Measurements from ENCODE around the gene SEC14L3. TPM values are rescaled to one million over a fixed set of nuclear protein-coding genes. Genes with fewer than 3 reads are reported as not detected.
A peak's percentile ranks its signal among the peaks of the same experiment; 100 is the strongest.
"Not testable (repeated sequence)": the region's sequence is repeated elsewhere in the genome, so short reads cannot be mapped to it uniquely, and the experiment has no call there.

The SEC14L3 gene
- total RNA-seq, 8 experiments from 2014 or later, result 0.20 to 0.38 (median 0.35) TPM; not detected in 5

DNA sequence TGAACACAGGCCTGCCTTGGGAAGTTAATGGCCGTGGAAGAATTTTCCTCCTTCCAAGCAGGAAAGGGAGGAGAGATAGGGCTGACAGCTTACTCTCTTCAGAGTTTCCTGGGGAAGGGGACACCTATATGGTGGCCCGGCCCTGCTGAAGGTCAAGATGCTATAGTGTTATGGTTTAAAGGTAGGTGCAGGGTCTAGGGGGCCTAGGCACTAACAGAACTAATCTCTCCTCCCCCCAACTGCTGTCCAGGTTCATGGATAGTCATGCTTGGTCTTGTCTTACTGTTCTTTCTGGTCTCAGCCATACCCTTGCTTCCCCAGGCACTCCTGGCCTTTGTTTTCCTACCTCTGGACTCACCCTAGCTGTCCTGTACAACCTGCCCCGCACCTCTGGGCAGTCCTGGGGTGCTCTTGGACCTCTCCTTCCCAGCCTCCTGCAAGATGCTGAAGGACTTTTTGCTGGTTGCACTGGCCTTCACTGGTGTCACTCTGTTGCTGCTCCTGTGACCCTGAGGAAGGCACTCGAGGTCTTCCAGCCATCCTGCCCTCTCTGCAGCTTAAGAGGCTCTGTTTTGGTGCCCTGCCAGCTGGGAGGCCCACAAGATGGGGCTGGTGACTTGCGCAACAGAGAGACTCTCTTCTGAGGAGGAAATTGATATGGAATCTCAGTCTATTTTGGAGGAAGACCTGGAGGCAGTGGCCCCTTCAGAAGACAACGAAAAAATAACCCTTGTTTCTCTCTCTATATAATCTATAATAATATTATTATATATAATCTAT lies 17.9 kb downstream of the SEC14L3 start:
- Histone ChIP-seq H3K4me3 (no peak overlapping the region), H3K4me1 (replicated peaks in 1 of 2) (no peaks in the 10 kb centered on the region), H3K27ac (no peak overlapping the region)
- in situ Hi-C loops (cut with MboI; ENCODE audit: low pct_unique_long_range_greater_than_20kb in 2 of 9, low sequenced_read_pairs in 9 of 9, unreplicated experiment in 9 of 9), result no loop called here
- WGBS, 10 experiments, result 0 to 75% (median 63%) methylated on average over 1 to 5 of the region's 6 CpGs
- no peak for ATAC-seq (replicated peaks in 6 of 8)

DNA sequence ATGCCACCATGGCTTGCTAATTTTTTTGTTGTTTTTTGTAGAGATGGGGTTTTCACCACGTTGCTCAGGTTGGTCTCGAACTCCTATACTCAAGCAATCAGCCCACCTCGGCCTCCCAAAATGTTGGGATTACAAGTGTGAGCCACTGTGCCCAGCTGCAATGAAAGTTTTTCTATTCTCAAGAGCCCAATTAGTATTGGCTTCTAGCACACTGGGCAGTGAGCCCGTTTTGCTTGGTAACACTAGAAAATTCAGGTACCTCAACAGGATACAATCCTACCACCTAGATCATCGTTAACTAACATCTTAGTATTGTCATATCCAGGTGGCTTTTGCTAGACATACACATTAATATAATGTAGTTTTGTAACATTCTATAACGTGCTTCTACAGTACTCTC lies 19.0 kb downstream of the SEC14L3 start:
- in situ Hi-C loops (cut with MboI; ENCODE audit: low pct_unique_long_range_greater_than_20kb in 2 of 9, low sequenced_read_pairs in 9 of 9, unreplicated experiment in 9 of 9), result no loop called here
- WGBS, 10 experiments, result 0 to 86% (median 73%) methylated on average over 1 to 5 of the region's 6 CpGs; no CpG with 5 or more reads in 1 of the 10 experiments
- no peak for ATAC-seq (replicated peaks in 6 of 8)
- H3K27ac ChIP-seq, result no peak overlapping the region
- H3K4me3 ChIP-seq, result no peak overlapping the region
- H3K4me1 ChIP-seq (replicated peaks in 1 of 2), result no peaks in the 10 kb centered on the region

DNA sequence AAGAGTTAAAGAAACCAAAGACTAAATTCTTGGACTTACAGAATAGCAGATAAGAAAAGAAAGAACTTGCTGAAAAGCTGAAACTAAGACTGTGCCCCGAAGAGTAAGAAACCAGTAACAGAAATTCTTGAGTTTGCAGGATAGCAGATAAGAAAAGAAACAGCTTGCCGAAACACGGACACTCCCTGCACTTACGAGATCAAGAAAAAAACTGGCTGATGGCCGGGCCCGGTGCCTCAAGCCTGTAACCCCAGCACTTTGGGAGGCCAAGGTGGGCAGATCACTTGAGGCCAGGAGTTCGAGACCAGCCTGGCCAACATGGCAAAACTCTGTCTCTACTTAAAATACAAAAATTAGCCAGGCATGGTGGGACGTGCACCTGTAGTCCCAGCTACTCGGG lies 20.3 kb downstream of the SEC14L3 start:
- H3K4me3 ChIP-seq; in situ Hi-C loops (cut with MboI; ENCODE audit: low pct_unique_long_range_greater_than_20kb in 2 of 9, low sequenced_read_pairs in 9 of 9, unreplicated experiment in 9 of 9); ATAC-seq (replicated peaks in 6 of 8); H3K4me1 ChIP-seq (replicated peaks in 1 of 2); H3K27ac ChIP-seq: not testable (repeated sequence)
- WGBS, 10 experiments, result 28 to 90% (median 68%) methylated on average over 2 to 8 of the region's 9 CpGs; no CpG with 5 or more reads in 1 of the 10 experiments

DNA sequence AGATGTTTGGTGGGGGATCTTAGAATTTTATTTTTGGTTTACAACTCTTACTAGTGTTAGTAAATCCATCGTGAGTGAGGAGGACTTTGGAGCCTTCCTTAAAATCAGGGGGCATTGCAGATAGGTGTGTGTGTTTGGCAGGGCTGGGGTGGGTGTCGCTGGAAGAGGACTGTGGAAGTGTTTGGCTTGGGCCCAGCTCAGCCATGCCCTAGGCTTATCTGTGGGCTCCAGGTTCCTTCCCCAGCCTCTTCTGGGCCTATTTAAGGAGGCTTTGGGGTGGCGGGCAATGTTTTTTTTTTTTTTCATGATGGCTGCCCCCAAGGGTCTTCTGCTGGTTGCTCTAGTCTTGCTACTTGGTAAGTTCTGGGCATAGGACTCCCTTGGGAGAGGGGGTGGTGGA lies 24.2 kb downstream of the SEC14L3 start:
- in situ Hi-C loops (cut with MboI; ENCODE audit: low pct_unique_long_range_greater_than_20kb in 2 of 9, low sequenced_read_pairs in 9 of 9, unreplicated experiment in 9 of 9), result no loop called here
- H3K4me3 ChIP-seq, result no peak overlapping the region
- H3K4me1 ChIP-seq (replicated peaks in 1 of 2), result peaks cover 9 to 11% of the 10 kb centered on the region in 2 donors
- H3K27ac ChIP-seq, result no peak overlapping the region
- WGBS, 10 experiments, result 22 to 86% (median 80%) methylated on average over 1 of the region's 3 CpGs; no CpG with 5 or more reads in 7 of the 10 experiments
- no peak for ATAC-seq (replicated peaks in 6 of 8)

DNA sequence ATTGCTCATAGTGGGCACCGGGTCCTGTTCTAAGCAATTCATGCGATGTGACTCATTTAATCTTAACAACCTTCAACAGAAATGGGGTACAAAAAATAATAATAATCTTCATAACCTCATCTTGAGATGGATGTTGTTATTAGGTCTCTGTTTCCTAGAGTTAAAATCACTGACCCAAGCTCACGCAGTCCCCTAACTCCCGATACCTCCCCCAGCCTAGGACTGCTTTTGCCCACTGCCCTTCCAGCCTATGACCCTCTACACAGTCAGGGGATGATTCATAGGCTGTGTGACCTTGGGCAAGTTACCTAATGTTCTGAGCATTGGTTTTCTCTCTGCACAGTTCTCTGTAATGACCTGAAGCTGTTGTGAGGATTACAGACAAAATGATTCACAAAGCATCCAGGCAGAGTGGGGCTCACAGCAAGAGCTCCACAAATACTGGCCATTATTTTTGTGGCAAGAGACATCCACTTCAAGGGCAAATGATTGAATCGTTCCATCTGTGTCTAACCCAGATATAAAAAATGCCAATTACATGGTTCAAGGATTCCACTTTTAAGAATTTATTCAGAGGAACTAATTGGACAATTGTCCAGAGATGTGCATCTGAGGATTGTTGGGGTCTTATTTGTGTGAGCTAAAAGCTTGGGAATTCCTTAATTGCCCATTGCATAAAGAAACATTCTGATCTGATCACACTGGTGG lies 26.2 kb downstream of the SEC14L3 start:
- in situ Hi-C loops (cut with MboI; ENCODE audit: low pct_unique_long_range_greater_than_20kb in 2 of 9, low sequenced_read_pairs in 9 of 9, unreplicated experiment in 9 of 9), result no loop called here
- WGBS, 10 experiments, result 23 to 81% (median 50%) methylated on average over 1 to 5 of the region's 5 CpGs; no CpG with 5 or more reads in 3 of the 10 experiments

DNA sequence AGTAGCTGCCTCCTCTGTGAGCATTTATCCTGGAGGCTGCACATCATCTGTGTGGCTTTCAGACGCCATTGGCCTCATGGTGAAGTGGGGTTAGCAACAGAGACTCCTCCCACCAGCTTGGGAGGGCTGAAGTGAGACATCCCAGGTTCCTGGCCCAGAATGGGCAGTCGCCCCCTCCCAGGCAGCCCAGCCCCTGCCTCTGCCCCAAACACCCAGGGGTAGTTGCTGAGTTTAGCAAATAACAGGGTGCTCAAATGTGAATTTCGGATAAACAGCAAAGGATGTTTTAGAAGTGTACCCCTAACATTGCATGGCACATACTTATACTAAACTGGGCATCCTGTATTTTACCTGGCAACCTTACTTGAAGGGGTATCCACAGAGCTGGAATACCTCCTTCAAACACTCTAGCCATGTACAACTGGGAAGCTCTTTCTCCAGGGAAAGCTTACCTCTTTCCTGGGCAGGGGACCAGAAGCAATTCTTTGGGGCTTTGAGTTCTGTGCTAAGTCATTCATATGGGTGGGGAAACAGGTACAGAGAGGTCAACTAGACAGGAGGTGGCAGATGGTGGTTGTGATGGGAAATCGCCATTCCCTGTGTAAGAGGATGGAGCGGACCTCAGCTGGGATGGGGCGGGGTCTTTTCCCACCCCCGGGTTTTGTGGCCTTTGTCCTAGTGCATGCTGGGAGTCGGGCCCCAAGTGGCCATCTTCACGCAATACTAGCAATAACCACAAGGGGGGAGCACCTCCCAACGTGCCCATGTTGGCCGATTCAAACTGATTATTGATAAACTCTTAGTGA lies 27.0 kb downstream of the SEC14L3 start:
- Histone ChIP-seq H3K4me3 (no peak overlapping the region), H3K27ac (no peak overlapping the region), H3K4me1 (replicated peaks in 1 of 2) (peaks cover 9 to 11% of the 10 kb centered on the region in 2 donors)
- ATAC-seq (replicated peaks in 6 of 8), result peak; percentile 42 to 78 (median 66)
- 0 to 100% (median 7%) methylated on average over 1 to 6 of the region's 11 CpGs; no CpG with 5 or more reads in 5 of the 10 experiments for WGBS, 10 experiments
- in situ Hi-C loops (cut with MboI; ENCODE audit: low pct_unique_long_range_greater_than_20kb in 2 of 9, low sequenced_read_pairs in 9 of 9, unreplicated experiment in 9 of 9), result no loop called here

More for the DNA sequence above, 26.2 kb downstream of the SEC14L3 start:
- no peak overlapping the region for H3K27ac ChIP-seq
- H3K4me3 ChIP-seq, result no peak overlapping the region
- ATAC-seq (replicated peaks in 6 of 8), result peak in 4 of 8 experiments; percentile 3 to 29 (median 22)
- H3K4me1 ChIP-seq (replicated peaks in 1 of 2), result peaks cover 9 to 11% of the 10 kb centered on the region in 2 donors

DNA sequence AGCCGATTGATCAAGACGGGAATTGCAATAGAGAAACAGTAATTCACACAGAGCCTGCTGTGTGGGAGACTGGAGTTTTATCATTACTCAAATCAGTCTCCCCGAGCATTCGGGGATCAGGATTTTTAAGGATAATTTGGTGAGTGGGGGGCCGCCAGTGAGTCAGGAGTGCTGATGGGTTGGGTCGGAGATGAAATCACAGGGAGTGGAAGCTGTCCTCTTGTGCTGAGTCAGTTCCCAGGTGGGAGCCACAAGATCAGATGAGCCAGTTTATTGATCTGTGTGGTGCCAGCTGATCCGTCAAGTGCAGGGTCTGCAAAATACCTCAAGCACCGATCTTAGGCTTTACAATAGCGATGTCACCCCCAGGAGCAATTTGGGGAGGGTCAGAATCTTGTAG lies 30.7 kb downstream of the SEC14L3 start:
- Histone ChIP-seq H3K4me1 (replicated peaks in 1 of 2) (peaks cover 9 to 11% of the 10 kb centered on the region in 2 donors), H3K27ac (no peak overlapping the region), H3K4me3 (no peak overlapping the region)
- in situ Hi-C loops (cut with MboI; ENCODE audit: low pct_unique_long_range_greater_than_20kb in 2 of 9, low sequenced_read_pairs in 9 of 9, unreplicated experiment in 9 of 9), result no loop called here
- WGBS, 10 experiments, result 30 to 90% (median 63%) methylated on average over 1 to 7 of the region's 9 CpGs; no CpG with 5 or more reads in 2 of the 10 experiments
- peak in 3 of 8 experiments; percentile 23 to 44 (median 29) for ATAC-seq (replicated peaks in 6 of 8)

DNA sequence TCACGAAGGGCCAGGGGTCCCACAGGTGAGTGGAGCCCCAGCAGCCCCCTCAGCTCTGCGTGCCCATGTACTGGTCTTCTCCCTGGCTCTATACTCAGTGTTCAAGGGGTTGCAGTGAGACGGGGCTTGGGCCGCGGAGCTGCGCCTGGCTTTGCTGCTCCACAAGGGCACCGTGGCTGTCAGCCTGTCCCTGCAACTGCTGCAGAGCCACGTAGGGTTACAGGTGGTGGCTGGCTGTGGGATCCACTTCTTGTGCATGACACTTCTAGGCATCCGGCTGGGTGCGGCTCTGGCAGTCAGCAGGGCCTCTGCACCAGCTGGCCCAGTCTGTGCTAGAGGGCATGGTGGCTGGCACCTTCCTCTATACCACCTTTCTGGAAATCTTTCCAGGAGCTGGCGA lies 32.0 kb downstream of the SEC14L3 start:
- in situ Hi-C loops (cut with MboI; ENCODE audit: low pct_unique_long_range_greater_than_20kb in 2 of 9, low sequenced_read_pairs in 9 of 9, unreplicated experiment in 9 of 9), result no loop called here
- H3K4me3 ChIP-seq, result no peak overlapping the region
- H3K27ac ChIP-seq, result no peak overlapping the region
- WGBS, 10 experiments, result 0 to 100% (median 90%) methylated on average over 1 to 4 of the region's 11 CpGs; no CpG with 5 or more reads in 5 of the 10 experiments
- H3K4me1 ChIP-seq (replicated peaks in 1 of 2), result peaks cover 0 to 2% of the 10 kb centered on the region in 2 donors
- no peak for ATAC-seq (replicated peaks in 6 of 8)

DNA sequence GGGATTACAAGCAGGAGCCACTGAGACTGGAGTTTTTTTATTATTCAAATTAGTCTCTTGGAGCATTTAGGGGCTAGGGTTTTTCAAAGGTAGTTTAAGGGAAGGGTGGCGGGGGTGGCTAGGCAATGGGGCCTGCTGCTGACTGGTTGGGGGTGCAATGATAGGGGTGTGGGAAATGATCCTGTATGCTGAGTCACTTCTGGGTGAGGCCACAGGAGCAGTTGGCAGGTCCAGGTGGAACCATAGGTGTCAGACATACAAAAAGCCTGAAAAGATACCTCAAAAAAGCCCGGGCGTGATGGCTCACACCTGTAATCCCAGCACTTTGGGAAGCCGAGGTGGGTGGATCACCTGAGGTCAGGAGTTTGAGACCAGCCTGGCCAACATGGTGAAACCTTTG lies 32.6 kb downstream of the SEC14L3 start:
- in situ Hi-C loops (cut with MboI; ENCODE audit: low pct_unique_long_range_greater_than_20kb in 2 of 9, low sequenced_read_pairs in 9 of 9, unreplicated experiment in 9 of 9), result no loop called here

DNA sequence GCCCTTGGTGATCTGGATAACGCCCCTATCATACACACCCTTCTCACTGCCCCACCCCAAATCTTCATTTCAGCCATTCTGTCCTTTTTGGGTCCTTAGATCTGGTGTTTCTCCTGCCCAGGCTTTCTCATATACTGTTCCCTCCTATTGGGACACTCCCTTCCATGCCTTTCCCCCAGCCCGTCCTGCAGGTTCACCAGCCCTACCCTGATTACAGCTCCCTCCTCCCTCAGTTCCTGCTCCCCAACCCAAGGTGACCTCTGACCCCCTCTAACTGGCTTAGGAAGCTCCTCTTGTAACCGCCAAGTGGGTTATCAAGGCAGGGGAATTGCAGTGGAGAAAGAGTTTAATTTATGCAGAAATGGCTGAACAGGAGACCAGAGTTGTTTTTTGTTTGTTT lies 33.3 kb downstream of the SEC14L3 start:
- WGBS, 10 experiments, result 0 to 100% (median 80%) methylated on average over 1 to 2 of the region's 3 CpGs; no CpG with 5 or more reads in 3 of the 10 experiments
- Histone ChIP-seq H3K4me3 (no peak overlapping the region), H3K27ac (no peak overlapping the region), H3K4me1 (replicated peaks in 1 of 2) (no peaks in the 10 kb centered on the region)
- no peak for ATAC-seq (replicated peaks in 6 of 8)
- in situ Hi-C loops (cut with MboI; ENCODE audit: low pct_unique_long_range_greater_than_20kb in 2 of 9, low sequenced_read_pairs in 9 of 9, unreplicated experiment in 9 of 9), result no loop called here

More for the DNA sequence above, 32.6 kb downstream of the SEC14L3 start:
- Histone ChIP-seq H3K4me3 (no peak overlapping the region), H3K27ac (no peak overlapping the region), H3K4me1 (replicated peaks in 1 of 2) (no peaks in the 10 kb centered on the region)
- no peak for ATAC-seq (replicated peaks in 6 of 8)
- WGBS, 10 experiments, result 100% methylated on average over 1 to 3 of the region's 4 CpGs; no CpG with 5 or more reads in 8 of the 10 experiments

DNA sequence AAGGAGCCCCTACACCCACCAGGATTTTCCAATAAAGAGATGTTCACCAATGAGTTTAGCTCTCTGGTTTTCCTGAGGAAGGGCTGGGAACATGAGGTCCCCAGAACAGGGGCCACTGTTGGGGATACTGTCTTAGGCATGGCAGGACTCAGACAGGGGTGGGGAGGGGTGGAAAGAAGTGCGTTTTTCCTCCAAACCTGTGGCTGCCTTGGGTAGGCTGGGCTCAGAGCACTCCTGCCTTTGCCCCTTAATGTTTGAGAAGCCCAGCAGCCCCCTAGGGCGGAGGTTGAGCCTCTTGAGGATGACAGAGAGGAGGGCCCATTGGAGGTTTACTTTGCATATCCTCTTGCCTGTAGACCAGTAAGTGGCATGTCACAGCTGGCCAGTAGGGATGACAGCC lies 35.6 kb downstream of the SEC14L3 start:
- in situ Hi-C loops (cut with MboI; ENCODE audit: low pct_unique_long_range_greater_than_20kb in 2 of 9, low sequenced_read_pairs in 9 of 9, unreplicated experiment in 9 of 9), result no loop called here
- H3K27ac ChIP-seq, result no peak overlapping the region

DNA sequence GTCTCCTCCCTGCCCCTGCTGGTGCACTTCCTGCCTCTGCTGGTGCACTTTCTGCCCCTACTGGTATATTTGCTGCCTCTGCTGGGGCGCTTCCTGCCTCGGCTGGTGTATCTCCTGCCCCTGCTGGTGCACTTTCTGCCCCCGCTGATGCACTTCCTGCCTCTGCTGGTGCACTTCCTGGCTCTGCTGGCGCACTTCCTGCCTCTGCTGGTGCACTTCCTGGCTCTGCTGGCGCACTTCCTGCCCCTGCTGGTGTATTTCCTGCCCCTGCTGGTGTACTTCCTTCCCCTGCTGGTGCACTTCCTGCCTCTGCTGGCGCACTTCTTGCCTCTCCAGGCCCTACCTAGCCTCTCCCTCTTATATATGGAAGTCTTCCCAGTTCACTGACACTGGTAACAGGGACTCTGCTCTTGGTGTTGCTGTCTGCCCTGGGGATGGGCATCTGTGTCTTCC lies 36.1 kb downstream of the SEC14L3 start:
- Histone ChIP-seq H3K4me3 (no peak overlapping the region), H3K4me1 (replicated peaks in 1 of 2) (no peaks in the 10 kb centered on the region), H3K27ac (no peak overlapping the region)
- in situ Hi-C loops (cut with MboI; ENCODE audit: low pct_unique_long_range_greater_than_20kb in 2 of 9, low sequenced_read_pairs in 9 of 9, unreplicated experiment in 9 of 9), result no loop called here
- ATAC-seq (replicated peaks in 6 of 8), result peak in 1 of 8 experiments; percentile 38
- WGBS, 10 experiments, result 58 to 100% (median 90%) methylated on average over 2 to 5 of the region's 6 CpGs; no CpG with 5 or more reads in 4 of the 10 experiments

More for the DNA sequence above, 35.6 kb downstream of the SEC14L3 start:
- no peak for ATAC-seq (replicated peaks in 6 of 8)
- no peak overlapping the region for H3K4me3 ChIP-seq
- H3K4me1 ChIP-seq (replicated peaks in 1 of 2), result no peaks in the 10 kb centered on the region
- WGBS, 10 experiments, result 50 to 83% (median 80%) methylated on average over 1 of the region's 2 CpGs; no CpG with 5 or more reads in 7 of the 10 experiments

Data from motor neuron (in vitro differentiated cells).